ENCODE results near the gene SUPT3H.
"Not testable (repeated sequence)": the region's sequence is repeated elsewhere in the genome, so short reads cannot be mapped to it uniquely, and the experiment has no call there.

Gene SUPT3H

DNA sequence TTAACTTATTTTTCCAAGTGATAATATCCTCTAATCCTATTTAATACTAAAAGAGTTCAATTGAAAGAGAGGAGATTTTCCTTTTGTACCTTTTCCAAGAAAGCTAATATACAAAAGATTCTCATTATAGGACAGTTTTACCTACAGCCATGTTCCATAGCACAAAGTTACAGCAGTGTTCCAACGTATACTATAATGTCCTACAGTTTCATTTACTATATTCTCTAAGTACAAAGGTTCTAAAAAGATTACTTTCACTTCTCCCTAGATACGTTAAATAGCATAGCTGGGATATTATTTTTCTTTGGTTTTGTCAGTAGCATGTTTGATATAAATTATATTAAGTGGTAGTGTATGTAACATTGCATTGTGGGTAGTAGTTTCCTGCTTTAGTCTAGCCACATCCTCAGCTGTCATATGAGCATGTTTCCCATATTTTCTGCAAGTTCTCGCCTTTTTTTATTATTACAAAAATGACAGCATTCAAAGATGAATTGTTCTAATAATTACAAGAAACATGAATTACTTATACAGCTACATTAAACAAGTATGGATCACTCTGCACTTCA, 54.0 kb downstream of the SUPT3H start:
- DNase-seq (ENCODE audit: low spot score): no peak

DNA sequence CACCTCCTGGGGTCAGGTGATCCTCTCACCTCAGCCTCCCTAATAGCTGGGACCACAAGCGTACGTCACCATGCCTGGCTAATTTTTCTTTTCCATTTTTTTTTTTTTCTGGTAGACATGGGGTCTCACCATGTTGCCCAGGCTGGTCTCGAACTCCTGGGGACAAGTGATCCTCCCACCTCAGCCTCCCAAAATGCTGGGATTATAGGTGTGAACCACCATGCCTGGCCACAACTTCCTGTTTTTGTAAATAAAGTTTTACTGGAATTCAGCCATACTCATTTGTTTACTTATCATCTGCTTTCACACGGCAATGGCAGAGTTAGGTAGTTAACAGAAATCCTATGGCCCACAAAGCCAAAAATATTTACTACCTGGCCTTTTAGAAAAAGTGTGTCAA, 57.4 kb downstream of the SUPT3H start:
- DNase-seq (ENCODE audit: low spot score): no peak

DNA sequence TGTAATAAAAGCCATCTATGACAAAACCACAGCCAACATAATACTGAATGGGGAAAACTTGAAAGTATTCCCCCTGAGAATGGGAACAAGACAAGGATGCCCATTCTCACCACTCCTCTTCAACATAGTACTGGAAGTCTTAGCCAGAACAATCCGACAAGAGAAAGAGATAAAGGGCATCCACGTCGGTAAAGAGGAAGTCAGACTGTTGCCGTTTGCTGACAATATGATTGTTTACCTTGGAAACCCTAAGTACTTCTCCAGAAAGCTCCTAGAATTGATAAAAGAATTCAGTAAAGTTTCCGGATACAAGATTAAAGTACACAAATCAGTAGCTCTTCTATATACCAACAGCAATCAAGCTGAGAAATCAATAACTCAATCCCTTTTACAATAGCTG, 63.6 kb downstream of the SUPT3H start:
- DNase-seq (ENCODE audit: low spot score): no peak

- DNase-seq (ENCODE audit: low spot score): no peak
Measured at GRCh38 chr6:45310118-45310788, 67.5 kb downstream of the SUPT3H start.

GRCh38 chr6:45305546-45305945, 72.2 kb downstream of the SUPT3H start:
- DNase-seq (ENCODE audit: low spot score): no peak

- DNase-seq (ENCODE audit: low spot score): no peak
Measured at GRCh38 chr6:45302832-45303231, 74.9 kb downstream of the SUPT3H start.

GRCh38 chr6:45301348-45302142, 76.2 kb downstream of the SUPT3H start:
- no peak for DNase-seq (ENCODE audit: low spot score)

- DNase-seq (ENCODE audit: low spot score): no peak
Measured at GRCh38 chr6:45300736-45301135, 77.0 kb downstream of the SUPT3H start.

DNA sequence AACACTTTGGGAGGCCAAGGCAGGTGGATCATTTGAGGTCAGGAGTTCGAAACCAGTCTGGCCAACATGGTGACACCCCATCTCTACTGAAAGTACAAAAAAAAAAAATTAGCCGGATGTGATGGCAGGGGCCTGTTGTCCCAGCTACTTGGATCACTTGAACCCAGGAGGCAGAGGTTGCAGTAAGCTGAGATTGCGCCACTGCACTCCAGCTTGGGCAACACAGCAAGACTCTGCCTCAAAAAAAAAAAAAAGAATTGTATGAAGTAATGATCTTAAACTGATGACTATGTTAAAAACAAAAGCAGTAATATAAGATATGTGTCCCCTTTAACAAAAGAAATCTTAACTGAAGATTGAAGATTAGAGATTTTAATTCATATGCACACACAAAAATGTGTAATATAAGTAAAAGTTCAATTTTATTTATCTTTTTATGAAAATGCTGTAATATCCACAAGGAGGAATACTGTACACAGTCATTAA, 78.6 kb downstream of the SUPT3H start:
- DNase-seq (ENCODE audit: low spot score): no peak

DNA sequence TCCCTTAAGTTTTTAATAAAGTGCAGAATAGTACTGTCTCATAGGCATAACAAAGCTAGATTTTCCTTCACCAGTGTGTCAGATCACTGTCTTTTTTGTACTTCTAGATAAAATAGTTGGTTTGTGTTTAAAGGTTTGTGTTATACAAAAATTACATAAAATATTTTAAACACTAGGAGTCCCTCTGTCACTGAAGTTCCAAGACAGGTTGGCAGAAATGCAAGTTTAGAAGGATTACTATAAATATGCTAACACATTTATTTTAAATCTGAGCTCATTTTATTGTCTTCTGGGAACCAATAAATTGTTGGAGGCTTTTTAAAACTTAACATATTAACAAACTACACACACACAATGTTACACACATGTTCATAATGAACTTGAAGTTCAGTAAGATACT, 80.4 kb downstream of the SUPT3H start:
- no peak for DNase-seq (ENCODE audit: low spot score)

DNA sequence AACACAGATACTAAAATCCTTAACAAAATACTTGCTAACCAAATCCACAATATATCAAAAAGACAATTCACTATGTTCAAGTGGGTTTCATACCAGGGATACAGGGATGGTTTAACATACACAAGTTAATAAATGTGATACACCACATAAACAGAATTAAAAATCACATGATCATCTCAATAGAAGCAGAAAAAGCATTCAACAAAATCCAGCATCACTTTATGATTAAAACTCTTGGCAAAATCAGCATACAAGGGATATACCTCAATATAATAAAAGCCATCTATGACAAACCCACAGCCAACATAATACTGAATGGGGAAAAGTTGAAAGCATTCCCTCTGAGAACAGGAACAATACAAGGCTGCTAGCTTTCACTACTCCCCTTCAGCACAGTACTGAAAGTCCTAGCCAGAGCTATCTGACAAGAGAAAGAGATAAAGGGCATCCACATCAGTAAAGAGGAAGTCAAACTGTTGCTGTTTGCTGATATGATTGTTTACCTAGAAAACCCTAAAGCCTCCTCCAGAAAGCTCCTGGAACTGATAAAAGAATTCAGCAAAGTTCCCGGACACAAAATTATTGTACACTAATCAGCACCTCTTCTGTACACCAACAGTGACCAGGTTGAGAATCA, 83.6 kb downstream of the SUPT3H start:
- not testable (repeated sequence) for DNase-seq (ENCODE audit: low spot score)

GRCh38 chr6:45293306-45293705, 84.4 kb downstream of the SUPT3H start:
- DNase-seq (ENCODE audit: low spot score): no peak

GRCh38 chr6:45289751-45290514, 87.8 kb downstream of the SUPT3H start:
- no peak for DNase-seq (ENCODE audit: low spot score)

DNA sequence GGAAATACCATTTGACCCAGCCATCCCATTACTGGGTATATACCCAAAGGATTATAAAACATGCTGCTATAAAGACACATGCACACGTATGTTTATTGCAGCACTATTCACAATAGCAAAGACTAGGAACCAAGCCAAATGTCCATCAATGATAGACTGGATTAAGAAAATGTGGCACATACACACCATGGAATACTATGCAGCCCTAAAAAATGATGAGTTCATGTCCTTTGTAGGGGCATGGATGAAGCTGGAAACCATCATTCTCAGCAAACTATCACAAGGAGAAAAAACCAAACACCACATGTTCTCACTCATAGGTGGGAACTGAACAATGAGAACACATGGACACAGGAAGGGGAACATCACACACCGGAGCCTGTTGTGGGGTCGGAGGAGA, 91.0 kb downstream of the SUPT3H start:
- not testable (repeated sequence) for DNase-seq (ENCODE audit: low spot score)

GRCh38 chr6:45278367-45278766, 99.4 kb downstream of the SUPT3H start:
- DNase-seq (ENCODE audit: low spot score): peak; percentile 4

DNA sequence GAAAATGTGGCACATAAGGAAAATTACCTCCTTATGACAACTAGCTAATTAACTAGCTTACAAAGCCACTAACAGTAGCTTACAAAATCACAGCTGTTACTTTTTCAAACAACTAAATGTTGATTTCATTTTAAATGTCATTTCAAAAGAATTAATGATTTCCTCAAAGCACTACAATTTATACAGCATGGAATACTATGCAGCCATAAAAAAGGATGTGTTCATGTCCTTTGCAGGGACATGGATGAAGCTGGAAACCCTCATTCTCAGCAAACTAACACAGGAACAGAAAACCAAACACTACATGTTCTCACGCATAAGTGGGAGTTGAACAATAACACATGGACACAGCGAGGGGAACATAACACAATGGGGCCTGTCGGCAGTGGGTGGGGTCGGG, 100.0 kb downstream of the SUPT3H start:
- DNase-seq (ENCODE audit: low spot score): not testable (repeated sequence)

DNA sequence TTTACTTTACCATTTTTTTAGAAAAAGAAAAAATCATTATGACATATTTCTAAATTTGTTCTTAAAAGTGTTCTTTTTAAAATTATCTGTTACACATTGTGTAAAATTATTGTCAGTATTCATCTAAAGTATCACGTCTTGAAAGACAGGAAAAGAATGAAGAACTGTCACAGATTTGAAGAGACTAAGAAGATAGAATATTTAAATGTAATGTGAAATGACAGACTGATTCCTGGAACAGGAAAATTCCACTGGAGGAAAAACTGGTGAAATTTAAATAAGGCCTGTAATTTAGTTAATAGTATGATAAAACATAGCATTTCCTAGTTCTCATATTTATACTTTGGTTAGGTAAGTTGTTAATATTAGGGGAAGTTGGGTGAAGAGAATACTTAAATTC, 102.4 kb downstream of the SUPT3H start:
- no peak for DNase-seq (ENCODE audit: low spot score)

- no peak for DNase-seq (ENCODE audit: low spot score)
Measured at GRCh38 chr6:45272626-45273025, 105.1 kb downstream of the SUPT3H start.

DNA sequence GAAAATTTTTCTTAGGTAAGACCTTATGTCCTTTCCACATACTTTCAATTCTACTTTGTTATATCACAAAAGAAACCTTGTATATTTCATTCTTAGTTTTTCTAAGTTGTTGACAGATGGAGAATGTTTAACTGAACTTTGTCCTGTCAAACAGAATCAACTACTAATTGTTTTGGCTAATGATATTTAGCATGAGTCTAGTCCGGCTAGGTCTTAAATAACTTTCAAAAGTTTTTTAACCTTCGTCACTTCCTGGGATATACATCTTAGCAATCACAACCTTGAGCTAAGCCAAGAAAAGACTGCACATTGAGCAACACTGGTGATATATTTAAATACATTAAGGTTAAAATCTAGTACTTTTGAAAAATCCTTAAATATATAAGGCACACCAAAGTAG, 112.5 kb downstream of the SUPT3H start:
- no peak for DNase-seq (ENCODE audit: low spot score)

DNA sequence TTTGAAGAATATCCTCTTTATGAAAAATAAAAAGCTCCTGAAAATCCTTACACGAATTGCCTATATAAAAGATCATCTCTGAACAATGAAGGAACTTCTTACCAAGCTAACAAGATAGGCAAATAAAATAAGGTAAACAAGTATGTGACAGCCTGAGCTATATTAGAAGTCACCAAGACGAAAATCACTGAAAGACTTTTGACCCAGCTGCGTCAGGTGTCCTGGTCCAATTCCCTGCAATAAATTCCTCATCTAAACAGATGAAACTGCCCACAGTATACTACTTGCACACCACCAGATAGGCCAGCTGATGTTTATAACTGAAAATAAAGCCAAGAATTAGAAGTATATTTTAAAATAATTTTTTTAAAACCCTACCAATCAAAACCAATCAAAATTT, 117.0 kb downstream of the SUPT3H start:
- no peak for DNase-seq (ENCODE audit: low spot score)

- no peak for DNase-seq (ENCODE audit: low spot score)
Measured at GRCh38 chr6:45256697-45257695, 120.7 kb downstream of the SUPT3H start.

All from AG08396 (cell line).